Renal pelvis (tissue), 4 donors: ENCODE measurements around the gene PLS1. TPM values are rescaled to one million over a fixed set of nuclear protein-coding genes. Genes with fewer than 3 reads are reported as not detected.

ENCODE experiments used
- DNase-seq: peaks from one replicate; pipeline ENCODE4 v3.0.0-alpha.2; 2013
- polyA plus RNA-seq, 3 donors: library from polyadenylated mRNA; unstranded; fragments of 120-200 nt; gene quantifications; one replicate each; pipeline ENCODE4 v1.2.1, GENCODE V29; 2013; ENCODE audit not compliant: insufficient read length in 3 of 3

PLS1 gene
- polyA plus RNA-seq, 3 donors = 24.8 to 34.9 (median 25.8) TPM

DNA sequence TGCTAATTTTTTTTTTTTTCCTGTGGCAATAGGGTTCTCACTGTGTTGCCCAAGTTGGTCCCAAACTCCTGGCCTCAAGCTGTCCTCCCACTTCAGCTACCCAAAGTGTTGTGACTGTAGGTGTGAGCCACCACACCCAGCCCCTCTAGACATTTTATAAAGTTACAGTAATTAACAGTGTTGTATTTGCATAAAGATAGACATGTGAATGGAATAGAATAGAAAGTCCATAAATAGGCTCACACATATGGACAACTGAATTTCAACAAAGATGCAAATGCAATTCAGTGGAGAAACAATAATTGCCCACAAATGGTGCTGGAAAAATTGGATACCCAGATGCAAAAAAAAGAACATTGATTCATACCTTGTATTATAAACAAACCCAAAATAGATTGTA is 39.9 kb downstream of the PLS1 start:
- DNase-seq = no peak

DNA sequence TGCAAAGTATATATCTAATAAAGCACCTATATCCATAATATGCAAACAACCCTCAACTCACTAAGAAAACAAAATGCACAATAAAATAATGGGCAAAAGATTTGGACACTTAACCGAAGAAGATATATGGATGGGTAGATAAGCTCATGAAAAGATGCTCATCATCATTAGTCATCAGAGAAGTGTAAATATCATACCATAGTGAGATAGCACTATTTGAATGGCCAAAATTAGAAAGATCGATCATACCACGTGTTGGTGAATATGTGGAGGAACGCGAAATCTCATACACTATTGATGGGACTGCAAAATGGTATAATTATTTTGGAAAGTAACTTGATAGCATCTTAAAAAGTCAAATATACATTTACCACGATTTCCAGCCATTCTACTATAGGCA is 40.5 kb downstream of the PLS1 start:
- no peak for DNase-seq

DNA sequence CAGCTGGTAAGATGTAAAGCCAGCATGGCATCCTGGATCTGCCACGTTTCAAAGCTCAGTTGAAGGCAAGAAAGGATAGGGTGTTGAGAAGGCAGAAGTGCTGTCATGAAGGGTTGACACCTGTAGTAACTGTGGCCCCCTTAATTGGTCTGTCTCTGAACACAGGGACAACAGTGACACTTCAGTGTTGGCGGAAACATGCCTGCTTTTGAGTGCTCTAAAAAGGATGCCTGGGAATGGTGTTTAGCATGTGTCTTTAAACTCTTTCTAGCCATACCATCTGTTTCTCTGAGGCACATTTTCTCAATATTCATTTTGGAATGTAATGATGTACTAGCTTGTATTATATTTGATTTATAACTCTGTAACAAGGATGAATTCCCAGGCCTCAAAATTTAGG is 42.1 kb downstream of the PLS1 start:
- no peak for DNase-seq

DNA sequence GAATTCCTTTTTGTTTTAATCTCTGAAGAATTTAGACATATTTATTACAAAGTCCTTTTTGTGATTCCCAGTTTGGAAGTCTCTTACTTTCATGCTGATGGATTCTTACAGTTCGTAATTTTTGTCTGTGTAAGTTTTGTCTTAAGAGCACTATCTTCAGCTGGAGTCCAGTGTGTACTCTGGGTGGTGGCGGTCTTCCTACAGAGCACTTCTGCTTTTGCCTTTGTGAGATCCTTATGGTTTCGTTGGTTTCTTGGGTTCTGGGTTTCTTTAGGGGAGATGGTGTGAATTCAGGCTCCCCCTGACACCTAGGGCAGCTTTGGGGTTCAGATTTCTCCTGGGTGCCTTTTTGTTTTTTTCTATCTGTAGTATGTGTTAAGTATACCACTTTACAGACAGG is 45.3 kb downstream of the PLS1 start:
- no peak for DNase-seq

DNA sequence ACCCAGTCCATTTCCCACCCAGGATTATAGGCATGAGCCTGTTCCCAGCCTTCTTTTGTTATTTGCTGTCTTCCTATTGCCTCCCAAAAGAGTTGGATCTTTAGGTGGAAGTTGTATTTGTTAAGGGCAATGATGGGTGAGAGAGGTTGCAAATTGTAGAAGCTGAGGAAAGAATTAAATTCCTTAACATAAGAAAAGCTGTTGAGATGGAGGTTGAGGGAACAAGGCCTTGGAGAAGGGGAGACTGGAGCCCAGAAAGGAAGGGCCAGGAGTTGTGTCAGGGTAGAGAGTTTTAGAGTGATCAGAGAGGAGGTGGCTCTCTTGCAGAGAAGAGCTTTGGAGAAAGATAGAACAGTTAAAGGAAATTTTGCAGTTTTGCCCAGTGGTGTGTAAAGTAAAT is 46.8 kb downstream of the PLS1 start:
- DNase-seq = no peak

DNA sequence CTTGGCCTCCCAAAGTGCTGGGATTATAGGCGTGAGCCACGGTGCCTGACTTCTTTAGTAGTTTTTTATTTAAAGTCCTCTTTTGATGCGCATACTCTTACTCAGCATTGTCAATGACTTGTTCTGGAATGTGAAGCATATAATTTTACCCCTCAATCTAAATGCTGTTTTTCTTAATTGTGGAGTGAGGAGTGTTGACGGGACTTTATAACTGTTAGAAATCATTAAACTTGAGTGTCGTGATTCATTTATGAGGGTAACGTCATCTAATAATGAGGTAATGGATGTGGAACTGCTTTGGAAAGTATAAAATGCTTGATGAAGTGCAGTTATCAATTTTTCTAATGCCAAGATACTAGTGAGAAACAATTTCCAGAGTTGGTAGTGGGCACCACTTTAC is 48.3 kb downstream of the PLS1 start:
- DNase-seq = no peak

DNA sequence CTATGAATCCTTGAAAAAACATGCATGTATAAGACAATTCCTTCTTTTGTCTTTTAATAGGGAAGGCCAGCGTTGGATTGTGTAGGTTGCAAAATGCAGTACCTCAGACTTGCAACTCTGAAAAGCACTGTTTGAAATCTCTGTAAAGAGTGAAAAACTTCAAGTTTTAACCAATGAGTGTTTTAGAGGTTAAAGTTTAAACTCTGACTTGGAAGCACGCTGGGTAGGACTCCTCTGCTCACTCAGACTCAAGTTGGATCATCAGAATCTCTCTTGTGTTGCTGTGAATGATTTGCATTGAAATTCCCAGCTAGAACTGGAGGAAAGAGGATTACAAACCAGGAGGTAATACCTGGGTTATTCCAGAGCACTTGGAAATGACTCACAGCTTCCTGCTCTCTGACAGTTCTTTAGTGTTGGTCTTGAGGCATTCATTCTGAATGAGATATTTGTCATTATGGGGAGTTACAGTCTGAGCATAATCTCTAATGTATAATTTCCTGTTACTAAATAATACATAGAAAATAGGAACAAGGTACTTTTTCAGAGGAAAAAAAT is 49.1 kb downstream of the PLS1 start:
- no peak for DNase-seq

DNA sequence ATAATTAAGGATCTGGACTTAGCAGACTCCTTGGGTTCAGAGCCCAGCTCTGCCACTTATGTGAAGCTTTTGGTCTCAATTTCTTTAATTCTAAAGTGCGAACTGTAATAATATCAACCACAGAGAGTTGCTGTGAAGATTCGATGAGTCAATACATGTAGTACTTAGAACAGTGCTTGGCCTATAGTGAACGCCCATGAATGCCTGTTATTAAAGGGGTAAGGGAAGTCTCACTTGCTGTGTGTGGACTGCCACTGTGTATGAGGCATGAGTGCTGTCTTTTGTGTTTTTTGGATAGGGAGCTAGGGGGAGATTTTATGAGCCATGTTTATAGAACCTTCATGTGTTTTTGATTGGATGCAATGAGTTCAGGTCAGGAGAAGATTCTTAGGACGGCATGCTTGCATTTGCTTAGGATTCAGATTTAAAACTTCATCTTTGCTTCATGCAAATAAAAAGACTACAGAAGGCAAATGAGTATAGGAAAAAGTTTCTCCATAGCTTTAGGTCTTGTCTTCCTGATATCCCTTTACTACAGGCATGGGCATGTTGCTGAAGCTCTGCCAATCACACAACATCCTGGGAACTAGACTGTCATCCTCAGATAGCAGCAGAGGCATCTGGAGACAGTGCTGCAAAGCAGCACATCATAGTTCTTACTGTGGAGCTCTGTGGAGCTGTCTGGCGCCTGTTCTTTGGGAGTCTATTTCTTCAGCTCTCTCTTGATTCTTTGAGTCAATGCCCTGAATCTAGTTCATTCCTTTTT is 50.0 kb downstream of the PLS1 start:
- DNase-seq = no peak

DNA sequence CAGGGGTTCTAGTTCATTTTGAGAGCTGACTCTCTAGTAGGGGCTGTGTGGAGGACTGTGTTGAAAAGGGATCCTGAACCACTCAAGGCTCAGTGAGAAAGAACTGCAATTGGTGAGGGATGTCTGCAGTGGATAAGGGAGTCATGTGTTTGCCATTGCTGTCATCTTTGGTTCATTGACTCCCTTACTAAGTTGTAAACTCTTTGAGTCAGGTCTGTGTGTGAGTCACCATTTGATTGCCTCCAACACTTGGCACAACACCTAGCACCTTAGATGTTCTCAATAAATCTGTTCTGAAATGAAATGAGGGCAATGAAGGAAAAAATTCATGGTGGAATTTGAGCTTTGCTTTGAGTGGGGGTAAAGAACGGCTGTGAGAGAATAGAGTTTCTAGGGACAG is 51.7 kb downstream of the PLS1 start:
- DNase-seq = no peak

DNA sequence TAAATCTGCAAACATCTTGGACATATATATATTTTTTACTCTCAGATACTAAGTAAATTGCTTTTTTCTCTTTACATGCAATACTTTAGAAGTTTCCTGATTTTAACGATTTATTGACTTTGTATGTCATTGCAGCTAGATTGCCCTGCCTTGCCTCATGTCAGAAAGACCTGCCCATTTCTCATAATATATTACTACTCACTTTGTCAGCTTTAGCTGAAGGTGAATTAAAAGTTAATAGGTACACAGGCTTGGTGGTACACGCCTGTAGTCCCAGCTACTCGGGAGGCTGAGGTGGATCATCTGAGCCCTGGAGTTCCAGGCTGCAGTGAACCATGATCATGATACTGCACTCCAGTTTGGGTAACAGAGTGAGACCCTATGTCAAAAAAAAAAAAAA is 52.8 kb downstream of the PLS1 start:
- no peak for DNase-seq

DNA sequence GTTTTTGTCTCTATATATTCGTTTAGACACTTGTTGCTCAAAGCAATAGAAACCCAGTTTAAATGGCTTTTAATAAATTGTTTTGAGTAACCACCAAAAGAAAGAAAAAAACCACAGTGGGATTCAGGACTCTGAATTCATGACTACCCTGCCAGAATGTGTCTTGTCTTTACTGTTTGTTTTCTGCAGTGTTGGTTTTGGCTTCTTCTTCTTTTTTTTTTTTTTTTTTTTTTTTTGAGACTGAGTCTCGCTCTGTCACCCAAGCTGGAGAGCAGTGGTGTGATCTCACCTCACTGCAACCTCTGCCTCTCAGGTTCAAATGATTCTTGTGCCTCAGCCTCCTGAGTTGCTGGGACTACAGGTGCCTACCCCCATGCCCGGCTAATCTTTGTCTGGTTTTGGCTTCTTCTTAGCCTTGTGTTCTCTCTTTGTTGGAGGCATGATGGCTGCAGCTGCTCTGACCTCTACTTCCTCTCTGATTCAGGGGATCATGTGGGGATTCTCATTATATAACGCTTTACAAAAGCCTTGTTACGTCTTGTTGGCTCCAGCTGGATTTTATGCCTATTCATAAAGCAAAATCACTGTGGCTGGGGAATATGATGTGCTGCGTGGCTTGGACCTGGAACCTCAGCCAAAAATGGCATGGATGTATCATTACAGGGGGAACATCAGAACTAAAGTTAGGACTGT is 54.0 kb downstream of the PLS1 start:
- no peak for DNase-seq

DNA sequence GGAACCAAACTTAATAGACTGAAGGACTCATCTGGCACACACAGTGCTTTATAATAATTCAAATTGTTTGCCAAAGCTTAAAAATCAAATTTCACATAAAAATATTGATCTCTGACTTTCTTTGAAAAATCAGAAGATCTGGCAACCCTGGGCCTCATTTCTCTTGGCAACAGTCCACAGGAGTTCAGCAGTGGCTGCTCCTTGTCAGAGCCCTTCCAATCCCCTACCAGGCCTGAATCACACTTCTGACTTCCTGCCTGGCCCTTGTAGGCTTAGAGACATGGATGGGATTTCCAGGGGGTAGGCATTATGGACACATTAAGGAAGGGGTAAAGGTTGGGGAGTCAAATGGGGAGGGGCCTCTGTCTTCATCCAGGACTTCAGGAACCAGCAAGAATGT is 55.5 kb downstream of the PLS1 start:
- no peak for DNase-seq

DNA sequence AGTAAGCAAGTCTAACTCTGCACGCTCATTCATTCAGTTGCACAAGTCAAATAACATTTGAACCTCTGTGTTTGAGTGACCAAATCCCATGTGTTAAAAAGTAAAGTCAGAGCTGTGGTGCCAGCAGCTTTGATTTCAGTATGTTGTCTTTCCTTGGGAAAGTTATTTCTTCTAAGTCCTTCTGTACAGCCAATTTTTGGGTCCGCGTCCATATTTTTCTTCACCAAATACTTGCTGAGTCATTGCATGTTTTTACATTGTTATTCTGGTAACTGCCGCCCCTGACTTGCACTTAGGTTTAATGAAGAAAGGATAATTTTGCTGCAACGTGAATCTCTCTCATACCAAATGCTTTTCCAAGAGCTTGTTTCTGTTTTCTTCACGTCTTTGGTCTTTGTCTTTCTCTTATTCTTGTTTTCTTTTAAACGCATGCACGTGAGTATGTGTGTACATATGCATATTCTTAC is 56.7 kb downstream of the PLS1 start:
- no peak for DNase-seq

DNA sequence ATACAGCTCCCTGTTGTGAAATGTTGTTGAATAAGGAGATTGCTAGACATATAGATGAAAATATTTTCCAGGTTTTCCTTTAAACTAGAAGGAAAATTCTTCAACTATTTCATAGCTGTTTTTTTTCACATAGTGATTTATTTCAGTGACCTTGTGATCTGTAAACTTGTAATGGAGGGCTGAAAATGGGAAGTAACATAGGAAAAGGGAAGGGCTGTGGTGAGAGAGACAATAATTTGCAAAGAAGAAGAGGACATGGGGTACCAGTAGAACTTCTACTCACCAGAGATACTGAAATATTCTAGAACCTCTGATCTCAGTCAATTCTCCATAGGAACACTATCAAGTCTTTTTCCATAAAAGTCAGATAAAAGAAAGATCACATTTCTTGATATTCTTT is 60.4 kb downstream of the PLS1 start:
- DNase-seq = no peak

DNA sequence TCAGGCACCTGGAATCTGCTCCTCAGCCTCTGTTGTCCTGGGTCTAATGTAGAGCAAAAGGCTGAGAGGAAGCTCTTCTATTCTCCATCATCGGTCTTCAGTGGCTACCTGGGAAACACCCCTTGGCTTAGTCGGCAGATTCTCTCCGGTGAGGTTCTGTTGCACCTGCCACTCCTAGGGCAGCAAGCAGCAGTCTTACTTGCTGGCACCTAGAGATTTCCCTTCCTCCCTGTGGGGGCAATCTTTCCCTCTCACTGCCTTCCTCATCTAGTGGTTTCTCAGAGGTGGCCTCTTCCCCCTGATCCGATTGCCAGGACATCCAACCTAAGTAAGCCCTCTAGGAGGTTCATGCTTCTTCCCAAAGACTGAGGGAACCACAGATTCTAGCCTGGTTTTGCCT is 60.8 kb downstream of the PLS1 start:
- no peak for DNase-seq

DNA sequence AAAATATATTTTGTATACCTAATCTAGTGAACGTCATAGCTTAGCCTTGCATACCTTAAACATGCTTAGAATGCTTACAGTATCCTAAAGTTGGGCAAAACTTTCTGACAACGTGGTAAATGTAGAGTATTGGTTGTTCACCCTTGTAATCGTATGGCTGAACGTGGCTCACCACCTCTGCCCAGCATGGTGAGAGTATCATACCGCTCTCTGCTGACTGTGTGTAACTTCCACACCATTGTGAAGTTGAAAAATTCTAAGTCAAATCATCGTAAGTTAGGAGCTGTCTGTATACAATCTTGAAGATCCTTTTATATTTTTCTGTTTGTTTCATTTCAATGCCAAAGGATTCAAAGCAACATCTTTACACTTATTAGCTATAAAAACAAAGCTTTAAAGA is 64.2 kb downstream of the PLS1 start:
- DNase-seq = no peak

DNA sequence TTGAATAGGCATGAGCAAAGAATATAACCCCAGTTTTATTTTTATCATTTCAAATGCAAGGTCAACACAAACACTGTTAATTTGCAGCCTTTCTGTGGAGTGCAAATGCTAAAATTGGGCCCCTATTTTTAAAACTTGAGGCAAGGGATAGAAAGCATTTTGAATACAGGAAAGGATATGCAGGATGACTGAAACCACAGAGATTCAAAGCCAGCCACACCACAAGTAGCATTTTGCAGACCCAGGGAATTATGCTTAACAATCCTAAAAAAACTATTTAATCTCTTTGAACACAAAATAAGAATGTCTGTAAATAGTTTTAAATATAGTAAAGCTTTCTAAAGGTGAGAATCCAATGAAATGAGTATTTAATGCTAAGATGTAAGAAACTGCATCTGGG is 64.7 kb downstream of the PLS1 start:
- DNase-seq = no peak

DNA sequence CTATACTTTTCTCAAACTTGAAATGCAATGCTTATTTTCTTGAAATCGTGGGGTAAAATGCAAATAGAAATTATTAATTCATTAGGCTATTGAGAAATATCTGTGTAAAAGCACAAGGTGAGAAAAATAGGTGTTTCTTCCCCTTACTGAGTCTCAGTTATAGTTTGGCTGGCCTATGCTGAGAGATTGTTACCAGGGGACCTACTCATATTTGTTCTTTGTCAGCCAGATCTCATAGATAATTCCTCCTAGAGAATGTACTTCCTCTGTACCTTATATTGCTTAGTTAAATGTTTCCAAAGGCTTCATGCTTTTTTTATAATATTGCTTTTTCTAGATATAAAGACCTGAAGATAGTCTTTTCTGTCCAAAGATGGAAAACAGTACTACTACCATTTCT is 67.7 kb downstream of the PLS1 start:
- DNase-seq = no peak

DNA sequence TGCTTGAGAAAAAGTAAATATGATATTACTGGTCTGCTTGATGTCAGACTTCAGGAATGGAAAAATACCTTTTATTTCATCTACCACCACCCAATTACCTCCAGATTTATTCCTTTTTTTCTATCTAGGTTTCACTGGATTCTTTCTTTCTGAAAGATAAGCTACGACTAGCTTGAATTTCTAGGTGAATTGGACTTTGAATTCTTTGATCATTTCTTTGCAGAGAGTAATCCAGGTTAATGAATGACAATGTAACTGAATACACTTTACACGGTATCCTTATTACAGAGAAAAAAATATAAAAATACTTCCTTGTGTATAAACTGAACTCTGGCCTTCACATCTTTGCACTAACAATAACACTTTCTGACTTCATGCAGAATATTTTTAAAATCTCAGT is 68.1 kb downstream of the PLS1 start:
- no peak for DNase-seq

DNA sequence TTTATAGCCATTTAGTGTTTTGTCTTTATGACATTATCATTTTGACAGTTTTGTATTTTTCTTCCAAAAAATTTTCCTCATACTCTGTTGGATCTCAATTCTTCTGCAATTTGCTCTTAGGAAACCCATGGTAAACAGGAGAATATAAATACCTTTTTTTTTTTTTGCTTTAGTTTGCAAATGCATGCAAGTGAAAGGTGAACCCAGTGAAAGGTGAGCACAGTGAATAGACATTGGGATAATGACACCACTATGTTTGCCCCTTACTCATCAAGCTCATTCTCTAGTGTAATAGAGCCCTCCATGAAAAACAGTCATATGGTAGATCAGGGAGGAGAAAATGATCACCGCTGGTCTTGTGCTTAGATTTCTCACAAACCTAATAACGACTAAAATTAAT is 68.6 kb downstream of the PLS1 start:
- no peak for DNase-seq

DNA sequence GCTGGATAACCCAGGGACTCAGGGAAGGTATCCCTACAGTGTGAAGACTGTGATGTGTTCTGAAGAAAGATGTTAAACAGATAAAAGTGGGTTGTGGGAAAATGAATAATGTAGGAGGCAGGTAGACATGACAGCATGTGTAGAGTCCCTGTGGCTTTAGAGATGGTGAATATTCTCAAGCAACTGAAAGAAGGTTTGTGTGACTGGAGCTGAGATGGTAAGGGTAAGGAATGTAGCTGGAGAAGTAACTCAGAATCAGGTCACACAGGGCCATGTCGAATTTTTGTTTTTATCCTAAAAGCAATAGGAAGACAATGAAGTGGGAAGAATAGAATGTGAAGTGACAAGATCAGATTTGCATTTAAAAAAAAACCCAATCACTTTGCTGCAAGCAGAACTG is 73.9 kb downstream of the PLS1 start:
- DNase-seq = no peak

DNA sequence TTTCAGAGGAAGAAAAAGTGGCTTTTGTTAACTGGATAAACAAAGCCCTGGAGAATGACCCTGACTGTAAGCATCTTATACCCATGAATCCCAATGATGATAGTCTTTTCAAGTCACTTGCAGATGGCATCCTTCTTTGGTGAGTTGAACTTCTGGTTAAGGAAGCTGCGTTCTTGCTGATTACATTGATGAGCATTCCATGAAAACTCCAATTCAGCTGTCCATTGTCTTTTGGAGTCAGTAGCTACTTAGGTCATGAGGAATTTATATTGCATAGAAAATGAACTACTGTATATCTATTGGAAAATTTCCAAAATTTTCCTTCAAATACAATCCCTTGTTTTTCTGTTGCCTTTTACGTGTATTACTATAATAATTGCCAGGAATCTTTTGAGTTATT is 80.0 kb downstream of the PLS1 start:
- no peak for DNase-seq

DNA sequence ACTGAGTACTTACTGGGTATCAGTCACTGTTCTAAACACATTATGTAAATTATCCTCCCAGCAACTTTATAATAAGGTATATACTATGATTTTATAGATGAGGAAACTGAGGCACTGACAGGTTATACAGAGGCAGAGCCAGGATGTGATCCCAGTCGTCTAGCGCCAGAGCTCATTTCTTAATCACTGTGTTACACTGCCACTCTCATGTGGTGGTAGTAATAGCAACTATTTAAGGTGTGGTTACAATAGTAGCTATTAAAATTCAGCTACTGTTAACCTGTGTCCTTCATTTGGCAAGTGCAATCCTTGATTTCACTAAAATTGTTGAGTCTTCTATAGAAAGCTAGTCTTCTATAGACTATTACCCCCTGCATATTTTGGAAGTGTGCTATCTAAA is 84.5 kb downstream of the PLS1 start:
- no peak for DNase-seq

DNA sequence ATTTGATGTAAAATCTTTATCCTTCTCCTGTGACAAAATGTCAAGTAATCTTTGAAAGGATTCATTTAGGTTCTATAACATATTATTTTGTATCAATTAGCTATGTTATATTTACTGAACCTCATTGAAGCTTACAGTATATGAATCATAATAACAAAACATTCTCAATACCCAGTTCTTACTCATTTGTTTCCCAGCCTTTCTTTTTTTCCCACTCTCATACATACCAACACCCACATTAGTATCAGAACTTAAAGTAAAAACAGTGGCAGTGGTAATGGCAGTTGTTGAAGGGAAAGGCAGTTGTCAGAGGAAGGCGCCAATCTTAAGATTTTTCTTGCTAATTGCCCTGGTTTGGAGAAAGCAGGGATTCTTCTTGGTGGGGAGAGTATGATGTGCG is 94.4 kb downstream of the PLS1 start:
- DNase-seq = no peak
